NB4 (cell line): Measurements from ENCODE around the gene ASAP3.

ENCODE experiments used
- CTCF ChIP-seq: IDR thresholded peaks from one replicate; pipeline ENCODE4 v1.5.1; 2012; ENCODE audit warnings: low read depth, low read length
- MAX ChIP-seq: IDR thresholded peaks from 2 replicates; pipeline ENCODE4 v1.6.1; 2011; ENCODE audit warnings: low read depth, low read length
- MYC ChIP-seq: IDR thresholded peaks from 2 replicates; pipeline ENCODE4 v1.6.1; 2011; ENCODE audit warnings: low read depth, low read length

DNA sequence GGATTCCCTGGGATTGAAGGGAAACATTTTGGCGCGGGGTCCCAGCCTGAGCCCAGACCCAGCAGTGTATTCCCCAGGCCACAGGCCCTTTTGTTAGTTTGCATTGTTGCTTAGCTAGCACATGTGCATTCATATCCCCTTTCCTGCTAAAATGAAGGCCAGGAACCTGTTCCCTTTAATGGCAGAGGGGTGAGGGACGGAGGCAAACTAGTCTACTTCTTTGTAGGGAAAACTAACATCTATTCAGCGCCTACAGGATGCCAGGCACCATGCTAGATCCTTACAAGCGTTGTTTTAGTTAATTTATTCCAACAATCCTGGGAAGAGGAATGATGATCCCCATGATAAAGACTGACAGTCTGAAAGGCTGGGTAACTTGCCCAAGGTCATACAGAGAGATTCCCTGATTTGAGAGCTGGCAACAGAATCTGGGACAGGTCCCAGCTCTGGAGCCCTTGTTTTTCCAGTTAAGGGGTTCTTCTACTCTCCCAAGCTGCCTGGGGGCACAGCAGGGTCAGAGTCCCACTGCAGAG, 47.6 kb upstream of the ASAP3 start:
- TF ChIP-seq MYC (no peak), CTCF (no peak), MAX (no peak)
